Lower leg skin (tissue), 4 donors: ENCODE data around the gene LIN37. TPM values are rescaled to one million over a fixed set of nuclear protein-coding genes. Genes with fewer than 3 reads are reported as not detected.
A peak's percentile ranks its signal among the peaks of the same experiment; 100 is the strongest.

ENCODE experiments used
- DNase-seq, 2 donors: peaks; one replicate each; pipeline ENCODE4 v3.0.0-alpha.2; 2019; ENCODE audit warnings: low spot score in 2 of 2
- H3K4me3 ChIP-seq: fragments of 200-600 bp; sonication (generic); 2 replicates; pipeline ENCODE4 v1.5.1; 2017; ENCODE audit warnings: mild to moderate bottlenecking, low read depth; ENCODE audit not compliant: poor library complexity, severe bottlenecking
- CTCF ChIP-seq, 3 donors: fragments of 450-650 bp; IDR thresholded peaks; one replicate each; pipeline ENCODE4 v1.5.1; 2016; ENCODE audit warnings: antibody characterized with exemption in 3 of 3, mild to moderate bottlenecking in 3 of 3, moderate library complexity in 2 of 3
- POLR2A ChIP-seq, 2 donors: fragments of 450-650 bp; IDR thresholded peaks; one replicate each; pipeline ENCODE4 v1.6.1; 2016 to 2017; ENCODE audit warnings: antibody characterized with exemption in 2 of 2, mild to moderate bottlenecking in 1 of 2, moderate library complexity in 1 of 2
- WGBS, 2 donors: methylation state at CpG; one replicate each; pipeline ENCODE4 v1.1.5; 2018; 5-methylcytosine and 5-hydroxymethylcytosine counted together
- intact Hi-C: fragments of 100-400 bp; cut with DNase I; formaldehyde crosslinking; loops from one replicate; pipeline ENCODE4 v1.15.0; 2023; ENCODE audit warnings: low total_unique reads
- total RNA-seq, 4 donors: library from RNA; depleted of rRNA; stranded (reverse); fragments of >200 nt; gene quantifications; one replicate each; pipeline ENCODE4 v1.1.0, GENCODE V29; 2016

The LIN37 gene
- total RNA-seq, 4 donors from 2014 or later, result 4.7 to 15.0 (median 10.3) TPM

- WGBS, 2 donors, result 0 to 7% methylated on average over 4 of the region's 4 CpGs
- DNase-seq, result no peak
- peak overlapping the region; percentile 37 for H3K4me3 ChIP-seq
- TF ChIP-seq POLR2A (IDR thresholded peaks at IDR 0.05) (no peak), CTCF (IDR thresholded peaks at IDR 0.05) (no peak)
- intact Hi-C loops, result no loop called here
Observed at GRCh38 chr19:35746087-35746462, 2.3 kb upstream of the LIN37 start.

DNA sequence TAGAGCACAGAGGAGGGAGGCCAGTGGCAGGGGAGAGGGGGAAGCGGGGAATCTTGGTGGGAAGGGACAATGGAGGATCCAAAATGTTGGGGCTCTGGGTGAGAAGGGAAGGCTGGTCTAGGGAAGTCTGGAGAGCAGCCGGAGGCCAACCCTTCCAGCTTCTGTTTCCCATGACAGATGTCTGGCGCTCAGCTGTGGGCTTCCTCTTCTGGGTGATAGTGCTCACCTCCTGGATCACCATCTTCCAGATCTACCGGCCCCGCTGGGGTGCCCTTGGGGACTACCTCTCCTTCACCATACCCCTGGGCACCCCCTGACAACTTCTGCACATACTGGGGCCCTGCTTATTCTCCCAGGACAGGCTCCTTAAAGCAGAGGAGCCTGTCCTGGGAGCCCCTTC is 1.8 kb upstream of the LIN37 start:
- intact Hi-C loops, result no loop called here
- TF ChIP-seq POLR2A (IDR thresholded peaks at IDR 0.05) (no peak), CTCF (IDR thresholded peaks at IDR 0.05) (no peak)
- no peak overlapping the region for H3K4me3 ChIP-seq
- 85 to 92% methylated on average over 5 of the region's 5 CpGs for WGBS, 2 donors
- no peak for DNase-seq

DNA sequence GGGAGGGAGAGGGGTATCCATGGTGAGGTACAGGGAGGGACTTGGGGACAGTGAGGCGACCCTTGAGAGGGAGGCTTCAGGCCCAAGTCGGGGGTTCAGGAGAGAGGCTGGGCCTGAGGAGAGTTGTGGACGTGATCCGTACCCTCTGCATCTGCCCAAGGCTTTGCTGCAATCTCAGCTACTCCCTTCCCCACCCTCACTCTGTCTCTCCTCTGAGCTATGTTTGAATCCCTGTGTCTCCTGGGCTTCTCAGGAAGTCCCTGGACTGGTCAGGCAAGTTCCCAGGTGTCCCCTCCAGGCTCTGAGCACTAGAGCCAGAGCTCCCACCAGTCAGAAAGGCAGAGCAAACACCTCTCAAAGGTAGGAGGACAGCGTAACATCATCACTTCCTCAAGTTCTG is 1.8 kb downstream of the LIN37 start:
- TF ChIP-seq CTCF (IDR thresholded peaks at IDR 0.05) (no peak), POLR2A (IDR thresholded peaks at IDR 0.05) (no peak)
- H3K4me3 ChIP-seq, result no peak overlapping the region
- WGBS, 2 donors, result 77 to 89% methylated on average over 5 of the region's 5 CpGs
- intact Hi-C loops, result no loop called here
- no peak for DNase-seq

DNA sequence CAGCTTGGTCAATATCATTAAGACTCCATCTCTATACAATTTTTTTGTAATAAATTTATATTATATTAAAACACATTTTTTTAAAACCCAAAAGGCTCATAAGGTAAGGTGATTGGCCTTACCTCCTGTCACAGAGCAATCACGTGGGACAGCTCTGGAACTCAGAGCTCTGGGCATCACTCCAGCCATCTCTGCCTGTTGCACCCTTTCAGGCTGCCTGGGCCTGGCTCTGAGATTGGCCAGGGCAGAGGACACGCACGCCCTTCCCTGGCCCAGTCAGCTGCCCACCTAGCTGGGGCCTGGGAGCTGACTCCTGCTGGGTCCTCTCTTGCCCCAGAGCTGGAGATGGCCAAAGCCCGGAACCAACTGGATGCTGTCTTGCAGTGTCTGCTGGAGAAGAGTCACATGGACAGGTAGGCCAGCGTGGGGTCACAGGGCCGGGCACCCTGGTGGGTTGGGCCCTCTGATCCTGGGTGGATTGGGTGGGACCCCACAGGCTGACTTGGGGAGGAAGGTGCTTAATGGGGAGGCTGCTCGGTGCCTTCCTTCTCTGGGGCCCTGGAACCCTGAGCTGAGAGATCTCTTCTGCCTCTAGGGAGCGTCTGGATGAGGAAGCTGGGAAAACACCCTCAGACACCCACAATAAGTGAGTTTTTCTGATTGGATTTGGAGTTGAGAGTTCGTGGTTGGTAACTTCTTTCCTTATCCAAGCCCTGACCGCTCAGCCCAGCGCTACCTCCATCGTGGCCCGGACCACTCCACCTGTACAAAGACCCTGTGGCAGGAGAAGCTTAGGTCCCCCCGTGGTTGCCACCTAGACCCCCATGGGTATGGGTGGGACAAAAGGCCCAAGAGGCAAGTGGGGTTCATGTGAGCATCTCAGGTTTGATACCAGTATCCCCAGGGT is 3.7 kb downstream of the LIN37 start:
- DNase-seq, result no peak
- WGBS, 2 donors, result 86 to 89% methylated on average over 11 to 13 of the region's 14 CpGs
- intact Hi-C loops, result no loop called here
- TF ChIP-seq CTCF (IDR thresholded peaks at IDR 0.05) (no peak), POLR2A (IDR thresholded peaks at IDR 0.05) (no peak)
- H3K4me3 ChIP-seq, result no peak overlapping the region

- WGBS, 2 donors, result 95 to 96% methylated on average over 20 of the region's 20 CpGs
- H3K4me3 ChIP-seq, result no peak overlapping the region
- intact Hi-C loops, result no loop called here
- DNase-seq, result peak in 1 of 2 donors; percentile 84
- TF ChIP-seq CTCF (IDR thresholded peaks at IDR 0.05) (no peak), POLR2A (IDR thresholded peaks at IDR 0.05) (no peak)
Observed at GRCh38 chr19:35752746-35753350, 4.5 kb downstream of the LIN37 start.
